Measurements from ENCODE around the gene PFDN5. TPM values are rescaled to one million over a fixed set of nuclear protein-coding genes. Genes with fewer than 3 reads are reported as not detected.
"Not testable (repeated sequence)": the region's sequence is repeated elsewhere in the genome, so short reads cannot be mapped to it uniquely, and the experiment has no call there.

Gene PFDN5
- total RNA-seq, 1 donor: 323 TPM

GRCh38 chr12:53326460-53327185, 31.3 kb downstream of the PFDN5 start:
- TF ChIP-seq CTCF (IDR thresholded peaks at IDR 0.05; ENCODE audit: extremely low read depth, low read depth, low read length): no peak
- Histone ChIP-seq H3K27ac (ENCODE audit: low read depth, low read length) (no peak overlapping the region), H3K4me1 (ENCODE audit: insufficient read depth, low read length) (peaks cover 11% of the 10 kb centered on the region), H3K4me3 (ENCODE audit: insufficient read depth, low read length) (no peak overlapping the region), H4K20me1 (ENCODE audit: insufficient read depth, low read length) (no peaks in the 10 kb centered on the region), H3K79me2 (ENCODE audit: insufficient read depth, low read length) (no peaks in the 10 kb centered on the region), H2AFZ (ENCODE audit: low read length) (no peak overlapping the region), H3K9me3 (ENCODE audit: low read depth, low read length) (no peaks in the 10 kb centered on the region), H3K27me3 (ENCODE audit: insufficient read depth, low read length) (peaks cover 6% of the 10 kb centered on the region), H3K4me2 (ENCODE audit: insufficient read depth, low read length) (no peak overlapping the region), H3K36me3 (ENCODE audit: insufficient read depth, low read length) (no peaks in the 10 kb centered on the region)
- peak; percentile 57 for DNase-seq (ENCODE audit: insufficient read length, low spot score, missing footprints)

- H3K4me2 ChIP-seq (ENCODE audit: insufficient read depth, low read length): no peak overlapping the region
- H3K79me2 ChIP-seq (ENCODE audit: insufficient read depth, low read length): no peaks in the 10 kb centered on the region
- no peaks in the 10 kb centered on the region for H4K20me1 ChIP-seq (ENCODE audit: insufficient read depth, low read length)
- no peaks in the 10 kb centered on the region for H3K36me3 ChIP-seq (ENCODE audit: insufficient read depth, low read length)
- H3K4me3 ChIP-seq (ENCODE audit: insufficient read depth, low read length): no peak overlapping the region
- peaks cover 12% of the 10 kb centered on the region for H3K27me3 ChIP-seq (ENCODE audit: insufficient read depth, low read length)
- H3K9me3 ChIP-seq (ENCODE audit: low read depth, low read length): no peaks in the 10 kb centered on the region
- peak; percentile 41 for TF ChIP-seq CTCF (IDR thresholded peaks at IDR 0.05; ENCODE audit: extremely low read depth, low read depth, low read length)
- no peak overlapping the region for H2AFZ ChIP-seq (ENCODE audit: low read length)
- peak; percentile 86 for DNase-seq (ENCODE audit: insufficient read length, low spot score, missing footprints)
- H3K27ac ChIP-seq (ENCODE audit: low read depth, low read length): no peak overlapping the region
- H3K4me1 ChIP-seq (ENCODE audit: insufficient read depth, low read length): peaks cover 6% of the 10 kb centered on the region
These were observed 32.2 kb downstream of the PFDN5 start for GRCh38 chr12:53327435-53328042.

GRCh38 chr12:53328043-53328435, 32.7 kb downstream of the PFDN5 start:
- Histone ChIP-seq H3K4me2 (ENCODE audit: insufficient read depth, low read length) (no peak overlapping the region), H3K27me3 (ENCODE audit: insufficient read depth, low read length) (peaks cover 15% of the 10 kb centered on the region), H3K4me1 (ENCODE audit: insufficient read depth, low read length) (peaks cover 6% of the 10 kb centered on the region), H3K9me3 (ENCODE audit: low read depth, low read length) (no peaks in the 10 kb centered on the region), H3K27ac (ENCODE audit: low read depth, low read length) (no peak overlapping the region), H3K4me3 (ENCODE audit: insufficient read depth, low read length) (no peak overlapping the region), H2AFZ (ENCODE audit: low read length) (no peak overlapping the region), H4K20me1 (ENCODE audit: insufficient read depth, low read length) (no peaks in the 10 kb centered on the region), H3K36me3 (ENCODE audit: insufficient read depth, low read length) (no peaks in the 10 kb centered on the region), H3K79me2 (ENCODE audit: insufficient read depth, low read length) (no peaks in the 10 kb centered on the region)
- no peak for TF ChIP-seq CTCF (IDR thresholded peaks at IDR 0.05; ENCODE audit: extremely low read depth, low read depth, low read length)
- peak; percentile 80 for DNase-seq (ENCODE audit: insufficient read length, low spot score, missing footprints)

- no peaks in the 10 kb centered on the region for H3K79me2 ChIP-seq (ENCODE audit: insufficient read depth, low read length)
- no peak overlapping the region for H3K27ac ChIP-seq (ENCODE audit: low read depth, low read length)
- no peak overlapping the region for H2AFZ ChIP-seq (ENCODE audit: low read length)
- no peaks in the 10 kb centered on the region for H3K36me3 ChIP-seq (ENCODE audit: insufficient read depth, low read length)
- TF ChIP-seq CTCF (IDR thresholded peaks at IDR 0.05; ENCODE audit: extremely low read depth, low read depth, low read length): no peak
- DNase-seq (ENCODE audit: insufficient read length, low spot score, missing footprints): peak; percentile 4
- no peaks in the 10 kb centered on the region for H3K9me3 ChIP-seq (ENCODE audit: low read depth, low read length)
- no peaks in the 10 kb centered on the region for H4K20me1 ChIP-seq (ENCODE audit: insufficient read depth, low read length)
- H3K27me3 ChIP-seq (ENCODE audit: insufficient read depth, low read length): peaks cover 29% of the 10 kb centered on the region
- no peak overlapping the region for H3K4me3 ChIP-seq (ENCODE audit: insufficient read depth, low read length)
- H3K4me2 ChIP-seq (ENCODE audit: insufficient read depth, low read length): no peak overlapping the region
- H3K4me1 ChIP-seq (ENCODE audit: insufficient read depth, low read length): no peaks in the 10 kb centered on the region
These were observed 35.3 kb downstream of the PFDN5 start for GRCh38 chr12:53330671-53331070.

GRCh38 chr12:53332339-53332738, 37.0 kb downstream of the PFDN5 start:
- not testable (repeated sequence) for H3K4me2 ChIP-seq (ENCODE audit: insufficient read depth, low read length); H3K4me3 ChIP-seq (ENCODE audit: insufficient read depth, low read length); H3K4me1 ChIP-seq (ENCODE audit: insufficient read depth, low read length); H3K9me3 ChIP-seq (ENCODE audit: low read depth, low read length); H4K20me1 ChIP-seq (ENCODE audit: insufficient read depth, low read length); H3K36me3 ChIP-seq (ENCODE audit: insufficient read depth, low read length); DNase-seq (ENCODE audit: insufficient read length, low spot score, missing footprints); H2AFZ ChIP-seq (ENCODE audit: low read length); H3K27ac ChIP-seq (ENCODE audit: low read depth, low read length); H3K79me2 ChIP-seq (ENCODE audit: insufficient read depth, low read length)
- peaks cover 45% of the 10 kb centered on the region for H3K27me3 ChIP-seq (ENCODE audit: insufficient read depth, low read length)
